ENCODE data around the gene IL11. TPM values are rescaled to one million over a fixed set of nuclear protein-coding genes. Genes with fewer than 3 reads are reported as not detected.

Gene IL11
- total RNA-seq, 2 donors from 2014 or later = 0.32 TPM; not detected in 1

DNA sequence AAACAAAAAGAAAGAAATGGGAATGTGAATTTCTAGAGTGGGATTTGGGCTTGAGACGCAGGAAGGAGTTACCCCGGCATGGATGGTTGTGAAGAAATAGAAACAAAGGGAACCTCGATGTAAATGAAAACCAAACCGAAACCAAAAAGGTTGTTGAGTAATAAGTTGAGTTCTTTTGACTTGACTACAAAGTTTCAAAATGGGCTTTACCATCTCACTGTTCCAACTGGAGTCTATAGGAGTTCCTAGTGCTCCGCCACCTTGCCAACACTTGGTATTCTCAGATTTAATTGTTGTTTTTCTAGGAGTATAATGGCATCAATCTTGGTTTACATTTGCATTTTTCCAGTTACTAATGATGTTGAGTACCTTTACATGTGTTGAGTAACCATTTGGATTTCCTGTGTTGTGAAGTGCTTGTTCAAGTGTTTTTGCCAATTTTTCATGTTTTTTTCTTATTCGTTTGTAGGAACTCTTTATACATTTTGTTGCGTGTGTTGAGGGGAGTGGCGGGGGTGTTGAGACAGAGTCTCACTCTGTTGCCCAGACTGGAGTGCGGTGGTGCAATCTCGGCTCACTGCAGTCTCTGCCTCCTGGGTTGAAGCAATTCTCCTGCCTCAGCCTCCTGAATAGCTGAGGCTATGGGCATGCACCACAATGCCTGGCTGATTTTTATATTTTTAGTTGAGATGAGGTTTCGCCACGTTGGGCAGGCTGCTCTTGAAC lies 28.1 kb upstream of the IL11 start:
- Mint-ChIP-seq H3K27ac (peak overlapping the region; percentile 39 to 81), H3K36me3 (peaks cover 10 to 20% of the 10 kb centered on the region in 2 donors), H3K9me3 (no peaks in the 10 kb centered on the region)
- DNase-seq (ENCODE audit: low spot score in 2 of 2) = no peak
- peak; percentile 43 to 54 for ATAC-seq

DNA sequence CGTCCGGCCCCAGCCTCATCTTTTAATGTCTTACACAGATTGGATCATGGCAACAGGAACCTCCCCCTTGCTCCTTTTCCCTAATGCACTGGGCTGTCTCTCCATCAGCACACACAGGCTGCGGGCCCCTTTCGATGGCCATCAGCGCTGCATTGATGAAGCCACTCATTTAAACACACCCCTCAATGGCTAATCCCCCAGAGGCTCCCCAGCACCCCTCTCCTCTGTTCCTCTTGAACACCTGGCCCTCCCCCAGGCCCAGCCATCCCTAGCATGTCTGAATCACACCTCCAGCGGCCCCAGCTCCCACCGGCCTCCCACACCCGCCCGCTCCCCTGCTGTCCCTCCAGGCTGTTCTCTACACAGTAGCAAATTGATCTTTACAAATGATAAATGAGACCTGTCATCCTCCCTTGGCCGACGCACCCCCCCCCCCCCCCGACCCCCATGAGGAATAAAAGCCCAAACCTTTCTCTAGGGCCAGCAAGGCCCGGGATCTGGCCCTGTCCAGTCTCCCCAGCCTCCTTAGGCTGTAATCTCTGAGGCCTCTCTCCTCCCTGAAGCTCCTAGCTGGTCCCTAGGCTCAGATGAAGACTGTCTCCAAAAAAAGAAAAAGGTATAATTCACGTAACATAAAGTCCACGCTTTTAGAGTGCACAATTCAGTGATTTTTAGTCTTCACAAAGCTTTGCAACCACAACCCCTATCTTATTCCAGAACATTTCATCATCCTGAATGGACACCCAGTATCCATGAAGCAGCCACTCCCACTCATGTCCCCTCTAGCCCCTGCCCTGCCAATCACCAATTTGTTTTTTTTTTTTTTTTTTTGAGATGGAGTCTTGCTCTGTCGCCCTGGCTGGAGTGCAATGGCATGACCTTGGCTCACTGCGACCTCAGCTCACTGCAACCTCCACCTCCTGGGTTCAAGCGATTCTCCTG lies 22.8 kb upstream of the IL11 start:
- peaks cover 4 to 12% of the 10 kb centered on the region in 2 donors for H3K36me3 Mint-ChIP-seq
- peak overlapping the region; percentile 60 to 64 for H3K27ac Mint-ChIP-seq
- DNase-seq (ENCODE audit: low spot score in 2 of 2) (no peak), ATAC-seq (peak in 1 of 2 donors; percentile 7)
- no peaks in the 10 kb centered on the region for H3K9me3 Mint-ChIP-seq

DNA sequence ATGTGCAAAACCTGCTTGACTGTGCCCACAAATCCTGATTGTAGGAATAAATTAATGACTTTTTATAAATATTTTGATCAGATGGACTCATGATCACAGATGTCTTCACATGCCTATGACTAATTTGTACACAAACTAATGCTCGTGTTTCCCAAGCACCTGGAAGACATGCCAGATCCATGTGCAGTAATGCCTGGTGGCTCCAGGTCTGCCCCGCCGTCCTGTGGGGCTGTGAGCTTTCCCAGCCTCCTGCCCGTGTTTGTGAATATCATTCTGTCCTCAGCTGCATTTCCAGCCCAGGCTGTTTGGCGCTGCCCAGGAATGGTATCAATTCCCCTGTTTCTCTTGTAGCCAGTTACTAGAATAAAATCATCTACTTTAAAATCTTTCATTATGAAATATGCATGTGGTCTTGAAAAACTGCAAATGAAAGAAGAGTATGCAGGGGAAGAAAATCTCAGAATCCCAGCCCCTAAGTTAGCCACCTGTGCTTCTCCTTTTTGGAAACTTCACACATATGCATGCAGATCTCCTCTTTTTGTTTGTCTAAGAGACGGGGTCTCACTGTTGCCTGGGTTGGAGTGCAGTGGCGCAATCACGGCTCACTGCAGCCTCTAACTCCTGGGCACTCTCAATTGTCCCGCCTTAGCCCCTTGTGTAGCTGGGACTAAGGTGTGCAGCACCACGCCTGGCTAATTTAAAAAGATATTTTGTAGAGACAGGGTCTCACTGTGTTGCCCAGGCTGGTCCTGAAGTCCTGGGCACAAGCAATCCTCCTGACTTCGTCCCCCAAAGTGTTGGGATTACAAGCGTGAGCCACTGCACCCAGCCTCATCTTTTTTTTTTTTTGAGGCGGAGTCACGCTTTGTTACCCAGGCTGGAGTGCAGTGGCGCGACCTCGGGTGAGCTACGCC lies 21.7 kb upstream of the IL11 start:
- ATAC-seq = no peak
- Mint-ChIP-seq H3K27ac (peak overlapping the region; percentile 64 to 75), H3K9me3 (no peaks in the 10 kb centered on the region), H3K36me3 (peaks cover 11 to 20% of the 10 kb centered on the region in 2 donors)
- DNase-seq (ENCODE audit: low spot score in 2 of 2) = no peak

DNA sequence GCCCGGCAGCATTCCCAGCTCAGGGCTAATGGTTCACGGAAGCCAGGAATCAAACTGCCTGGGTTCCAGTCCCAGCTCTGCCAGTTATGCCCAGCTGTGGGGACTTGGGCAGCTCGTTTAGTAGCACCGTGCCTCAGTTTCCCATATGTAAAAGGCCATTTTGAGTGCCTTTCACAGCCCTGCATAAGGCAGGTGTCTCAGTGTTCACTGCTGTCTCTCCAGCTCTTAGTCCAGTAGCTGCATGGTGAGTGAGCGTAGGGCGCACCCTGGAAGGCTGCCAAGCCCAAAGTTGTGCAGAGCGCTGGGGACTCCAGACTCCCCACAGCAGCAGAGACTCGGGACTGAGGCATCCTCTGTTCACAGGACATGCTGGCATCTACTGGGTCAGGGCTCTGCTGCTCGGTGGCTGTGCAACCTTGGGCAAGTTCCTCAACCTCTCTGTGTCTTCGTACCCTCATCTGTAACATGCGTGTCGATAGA lies 21.0 kb upstream of the IL11 start:
- Mint-ChIP-seq H3K9me3 (no peaks in the 10 kb centered on the region), H3K27ac (peak overlapping the region; percentile 73 to 75), H3K36me3 (peaks cover 19 to 28% of the 10 kb centered on the region in 2 donors)
- ATAC-seq (no peak), DNase-seq (ENCODE audit: low spot score in 2 of 2) (no peak)

DNA sequence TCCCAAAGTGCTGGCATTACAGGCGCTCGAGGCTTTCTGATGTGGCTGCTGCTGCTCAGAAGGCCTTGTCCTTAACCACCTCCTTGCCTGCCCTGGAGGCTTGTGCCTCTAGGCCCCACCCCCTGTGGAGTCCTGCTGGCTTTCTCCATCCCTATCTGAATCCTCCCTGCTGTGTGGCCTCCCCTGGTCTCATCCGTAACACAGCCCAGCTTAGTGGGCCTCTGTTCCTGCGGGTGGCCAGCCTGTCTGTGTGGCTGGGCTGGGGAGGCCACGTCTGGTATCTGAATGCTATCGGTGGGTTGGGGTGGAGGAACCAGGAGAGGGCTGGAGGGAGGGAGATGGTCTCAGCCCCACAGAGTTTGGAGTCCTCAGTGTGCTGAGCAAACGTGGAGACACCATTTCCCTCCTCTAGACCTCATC lies 20.2 kb upstream of the IL11 start:
- peaks cover 26 to 35% of the 10 kb centered on the region in 2 donors for H3K36me3 Mint-ChIP-seq
- ATAC-seq = no peak
- DNase-seq (ENCODE audit: low spot score in 2 of 2) = no peak
- H3K27ac Mint-ChIP-seq = peak overlapping the region; percentile 73 to 91
- H3K9me3 Mint-ChIP-seq = no peaks in the 10 kb centered on the region

DNA sequence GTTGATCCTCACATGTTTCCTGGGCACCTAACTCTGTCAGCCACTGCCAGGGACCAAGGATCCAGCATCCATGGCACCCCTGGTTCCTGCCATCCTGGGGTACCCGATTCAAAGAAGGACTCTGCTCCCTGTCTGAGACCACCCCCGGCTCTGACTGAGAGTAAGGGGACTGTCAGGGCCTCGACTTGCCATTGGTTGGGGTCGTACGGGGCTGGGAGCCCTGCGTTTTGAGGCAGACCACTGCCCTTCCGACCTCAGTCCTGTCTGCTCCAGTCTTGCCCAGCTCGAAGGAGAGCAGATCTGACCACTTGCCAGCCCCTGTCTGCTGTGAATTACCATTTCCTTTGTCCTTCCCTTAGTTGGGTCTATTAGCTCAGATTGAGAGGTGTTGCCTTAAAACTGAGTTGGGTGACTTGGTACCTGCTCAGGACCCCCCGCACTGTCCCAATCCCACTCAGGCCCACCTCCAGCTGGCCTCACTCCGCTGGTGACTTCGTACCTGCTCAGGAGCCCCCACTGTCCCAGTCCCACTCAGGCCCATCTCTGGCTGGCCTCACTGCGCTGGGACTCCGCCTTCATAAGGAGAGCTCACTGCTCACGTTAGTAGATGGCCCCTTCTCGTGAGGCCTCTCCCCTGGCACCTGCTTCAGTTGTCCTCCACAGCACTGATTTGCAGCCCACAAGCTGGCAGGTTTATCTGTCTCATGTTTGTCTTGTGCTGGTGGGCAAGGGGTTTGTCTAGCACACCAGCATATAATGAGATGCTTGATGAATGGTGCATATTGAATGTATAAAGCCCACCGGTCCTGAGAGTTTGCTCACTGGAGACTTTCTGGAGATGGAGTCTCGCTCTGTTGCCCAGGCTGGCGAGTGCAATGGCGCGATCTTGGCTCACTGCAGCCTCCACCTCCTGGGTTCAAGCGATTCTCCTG lies 19.4 kb upstream of the IL11 start:
- Mint-ChIP-seq H3K27ac (peak overlapping the region; percentile 73 to 91), H3K36me3 (peaks cover 29 to 35% of the 10 kb centered on the region in 2 donors)

DNA sequence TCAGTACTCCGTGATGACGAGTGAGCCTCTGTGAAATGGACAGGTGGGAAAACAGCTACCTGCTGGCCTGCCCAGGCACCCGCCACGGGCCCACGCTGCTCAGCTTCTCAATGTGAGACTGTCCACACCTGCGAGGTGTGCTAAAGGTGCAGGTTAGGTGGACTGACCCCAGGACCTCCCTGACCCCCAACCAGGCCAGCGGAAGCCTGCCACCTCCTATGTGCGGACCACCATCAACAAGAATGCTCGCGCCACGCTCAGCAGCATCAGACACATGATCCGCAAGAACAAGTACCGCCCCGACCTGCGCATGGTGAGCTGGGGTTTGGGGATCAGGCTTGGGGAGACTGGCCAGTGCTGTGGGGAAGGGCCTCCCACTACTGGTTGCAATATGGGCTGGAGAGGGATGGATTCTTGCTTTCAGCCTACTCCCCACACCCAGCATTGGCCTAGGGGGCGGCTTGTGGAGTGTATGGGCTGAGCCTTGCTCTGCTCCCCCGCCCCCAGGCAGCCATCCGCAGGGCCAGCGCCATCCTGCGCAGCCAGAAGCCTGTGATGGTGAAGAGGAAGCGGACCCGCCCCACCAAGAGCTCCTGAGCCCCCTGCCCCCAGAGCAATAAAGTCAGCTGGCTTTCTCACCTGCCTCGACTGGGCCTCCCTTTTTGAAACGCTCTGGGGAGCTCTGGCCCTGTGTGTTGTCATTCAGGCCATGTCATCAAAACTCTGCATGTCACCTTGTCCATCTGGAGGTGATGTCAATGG lies 17.7 kb upstream of the IL11 start:
- no peaks in the 10 kb centered on the region for H3K9me3 Mint-ChIP-seq
- ATAC-seq = no peak
- no peak for DNase-seq (ENCODE audit: low spot score in 2 of 2)
- peaks cover 34 to 41% of the 10 kb centered on the region in 2 donors for H3K36me3 Mint-ChIP-seq
- H3K27ac Mint-ChIP-seq = peak overlapping the region; percentile 96 to 100

More for the DNA sequence above, 19.4 kb upstream of the IL11 start:
- H3K9me3 Mint-ChIP-seq = no peaks in the 10 kb centered on the region
- no peak for ATAC-seq
- no peak for DNase-seq (ENCODE audit: low spot score in 2 of 2)

DNA sequence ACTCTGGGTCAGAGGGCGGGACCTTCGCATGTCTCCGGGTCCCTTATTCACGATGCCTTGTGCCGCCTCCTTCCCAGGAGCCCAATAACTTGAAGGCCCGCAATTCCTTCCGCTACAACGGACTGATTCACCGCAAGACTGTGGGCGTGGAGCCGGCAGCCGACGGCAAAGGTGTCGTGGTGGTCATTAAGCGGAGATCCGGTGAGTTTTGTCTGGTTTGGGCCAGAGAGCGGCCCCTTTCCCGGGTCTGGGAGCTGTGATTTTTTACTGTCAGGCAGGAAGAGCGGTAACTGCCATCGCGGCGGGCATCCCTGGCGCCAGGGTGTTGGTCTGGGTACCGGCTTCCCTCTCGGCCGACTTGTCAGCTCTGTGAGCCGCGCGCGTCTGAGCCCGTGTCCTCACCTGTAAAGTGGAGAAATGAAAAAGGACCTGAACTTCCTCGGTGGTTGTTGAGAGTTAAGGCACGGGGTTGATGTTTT lies 16.3 kb upstream of the IL11 start:
- peaks cover 34 to 55% of the 10 kb centered on the region in 2 donors for H3K36me3 Mint-ChIP-seq
- ATAC-seq = no peak
- DNase-seq (ENCODE audit: low spot score in 2 of 2) = no peak
- peaks cover 0 to 6% of the 10 kb centered on the region in 2 donors for H3K9me3 Mint-ChIP-seq
- H3K27ac Mint-ChIP-seq = peak overlapping the region; percentile 96 to 100

DNA sequence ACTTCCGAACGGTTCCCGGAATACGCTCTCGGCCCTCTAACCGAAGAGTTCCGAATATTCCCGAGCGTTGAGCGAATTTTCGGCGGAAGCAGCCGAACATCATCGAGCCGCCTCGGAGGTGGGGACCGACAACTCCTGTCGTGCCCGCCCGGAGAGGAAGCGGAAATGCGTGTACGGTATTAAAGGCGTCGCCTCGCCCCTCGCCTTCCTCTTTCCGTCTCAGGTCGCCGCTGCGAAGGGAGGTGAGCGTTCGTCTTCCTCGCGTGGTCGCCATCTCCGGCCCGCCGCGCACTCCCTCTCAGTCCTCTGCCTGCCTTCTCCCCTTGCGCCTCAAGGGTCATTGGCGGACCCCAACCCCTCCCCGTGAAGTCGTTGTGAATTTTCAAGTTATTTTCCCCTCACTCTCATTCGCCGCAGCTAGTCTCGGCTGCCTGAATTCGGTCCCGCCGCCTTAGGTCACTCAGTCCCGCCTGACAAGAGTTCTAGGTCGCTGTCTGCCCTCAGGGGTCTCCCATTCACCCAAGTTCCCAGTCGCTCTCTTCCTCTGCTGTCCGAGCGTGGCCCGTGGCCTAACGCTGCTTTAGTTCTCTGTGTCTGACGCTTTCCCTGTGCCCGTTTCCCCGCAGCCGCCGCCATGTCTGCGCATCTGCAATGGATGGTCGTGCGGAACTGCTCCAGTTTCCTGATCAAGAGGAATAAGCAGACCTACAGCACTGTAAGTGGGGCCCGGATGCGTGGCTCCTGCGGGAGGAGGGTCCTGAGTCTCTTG lies 15.6 kb upstream of the IL11 start, which contains the start of gene RPL28:
RPL28 (plus strand) TSS at position 209 of the 769 bp plus-strand sequence; CDS start at position 635, 426 bp downstream.
- Mint-ChIP-seq H3K9me3 (peaks cover 0 to 6% of the 10 kb centered on the region in 2 donors), H3K36me3 (peaks cover 34 to 56% of the 10 kb centered on the region in 2 donors), H3K27ac (peak within 1 kb of the TSS; percentile 96 to 100)
- ATAC-seq (peak; percentile 74 to 78), DNase-seq (ENCODE audit: low spot score in 2 of 2) (peak; percentile 98 to 99)

DNA sequence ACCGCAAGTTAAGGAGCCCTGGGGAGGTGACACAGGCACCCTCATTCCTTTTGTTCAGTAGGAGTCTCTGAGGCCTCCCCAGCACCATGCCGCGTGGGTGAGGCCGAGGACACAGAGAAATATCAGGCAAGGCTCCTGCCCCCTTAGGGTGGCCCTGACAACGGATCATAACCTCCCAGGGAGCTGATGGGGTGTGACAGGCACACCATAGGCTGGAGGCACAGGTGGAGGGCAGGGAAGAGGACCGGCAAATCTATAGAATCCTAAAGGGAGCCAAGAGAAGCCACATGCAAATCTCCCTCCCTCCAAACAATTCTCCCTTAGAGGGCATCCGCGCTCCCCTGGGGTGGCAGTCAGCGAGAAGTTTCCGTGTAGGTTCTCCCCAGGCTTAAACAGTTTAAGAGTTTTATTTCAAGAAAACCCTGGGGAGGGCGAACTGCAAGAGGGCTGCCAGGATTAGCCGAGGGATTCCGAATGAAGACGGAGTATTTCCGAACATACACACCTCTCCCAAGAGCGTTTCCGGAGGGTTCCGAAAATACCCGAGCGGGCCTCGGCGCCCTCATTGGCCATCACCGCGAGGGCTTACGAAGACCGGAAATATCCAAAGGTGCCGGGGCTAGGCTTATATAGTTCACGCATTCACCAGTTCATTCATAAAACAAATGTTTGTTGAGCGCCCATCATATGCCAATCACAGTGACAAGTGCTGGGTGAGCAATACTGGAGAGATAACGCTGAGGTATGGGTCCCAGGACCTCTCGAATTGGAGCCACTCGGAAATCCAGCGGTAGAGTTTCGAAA lies 14.9 kb upstream of the IL11 start:
- Mint-ChIP-seq H3K9me3 (peaks cover 0 to 6% of the 10 kb centered on the region in 2 donors), H3K36me3 (peaks cover 34 to 56% of the 10 kb centered on the region in 2 donors), H3K27ac (peak overlapping the region; percentile 96 to 100)
- ATAC-seq = peak; percentile 82 to 85
- peak; percentile 91 to 97 for DNase-seq (ENCODE audit: low spot score in 2 of 2)

DNA sequence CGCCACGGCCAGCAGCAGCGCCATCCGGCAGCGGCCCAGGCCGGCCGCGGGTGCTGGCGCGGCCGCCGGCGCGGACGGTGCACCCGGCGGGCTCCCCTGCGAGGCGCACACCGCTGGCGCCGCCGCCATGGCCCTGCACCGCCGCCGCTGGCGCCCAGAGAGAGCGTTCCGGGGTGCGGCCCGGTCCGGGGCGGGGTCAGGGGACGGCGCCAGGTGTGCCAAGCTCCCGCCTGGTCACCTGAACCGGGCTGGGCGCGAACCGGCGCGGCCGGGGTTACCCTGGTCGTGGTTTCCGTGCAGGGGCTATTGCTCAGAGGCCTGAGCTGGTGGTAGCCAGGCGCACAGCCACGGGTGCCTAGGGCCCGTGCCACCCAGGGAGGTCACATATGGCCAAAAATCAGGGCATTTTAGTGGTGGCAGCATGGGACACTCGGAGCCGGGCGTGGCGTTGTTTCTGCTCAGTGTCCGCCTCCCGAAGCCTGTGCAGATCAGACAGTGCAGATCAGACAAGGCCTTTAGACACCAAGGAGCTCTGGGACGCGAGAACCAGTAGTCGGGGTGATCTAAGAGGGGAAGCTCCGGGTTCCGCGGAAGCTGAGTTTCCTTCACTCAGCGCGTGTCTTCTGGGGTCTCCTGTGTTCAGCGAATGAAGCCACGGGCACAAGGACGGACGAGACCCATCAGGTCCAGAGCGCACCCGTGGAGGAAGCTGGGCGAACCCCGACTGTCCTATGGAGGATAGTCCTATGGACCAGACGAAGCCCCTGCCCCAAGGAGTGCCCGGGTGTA lies 14.1 kb upstream of the IL11 start, which contains the start of gene TMEM238:
TMEM238 (minus strand) TSS at position 162 of the 789 bp plus-strand sequence; CDS start at position 129, 33 bp downstream.
- Mint-ChIP-seq H3K9me3 (peaks cover 0 to 6% of the 10 kb centered on the region in 2 donors), H3K36me3 (peaks cover 34 to 51% of the 10 kb centered on the region in 2 donors), H3K27ac (peak within 1 kb of the TSS; percentile 96 to 100)
- peak; percentile 8 to 21 for ATAC-seq
- peak in 1 of 2 donors; percentile 63 for DNase-seq (ENCODE audit: low spot score in 2 of 2)
